H9 (cell line): ENCODE results near the gene F11. TPM values are rescaled to one million over a fixed set of nuclear protein-coding genes. Genes with fewer than 3 reads are reported as not detected.

ENCODE experiments used
- DNase-seq: peaks from one replicate; pipeline ENCODE4 v3.0.0-alpha.2; 2017
- H2AFZ ChIP-seq: one replicate; pipeline ENCODE4 v1.6.1; 2013; ENCODE audit warnings: mild to moderate bottlenecking, low read length, control low read depth, moderate library complexity
- H2AK5ac ChIP-seq: 2 replicates; pipeline ENCODE4 v1.6.1; 2013; ENCODE audit warnings: low read length, control low read depth, mixed read lengths; ENCODE audit not compliant: insufficient read length
- H2BK120ac ChIP-seq: one replicate; pipeline ENCODE4 v1.6.1; 2013; ENCODE audit warnings: low read depth, mild to moderate bottlenecking, low read length, control low read depth, inconsistent platforms; ENCODE audit not compliant: poor library complexity, severe bottlenecking
- H2BK12ac ChIP-seq: 2 replicates; pipeline ENCODE4 v1.6.1; 2013; ENCODE audit warnings: low read length, control low read depth, mixed read lengths, low read depth; ENCODE audit not compliant: insufficient read length
- H2BK15ac ChIP-seq: 2 replicates; pipeline ENCODE4 v1.6.1; 2013; ENCODE audit warnings: low read depth, low read length, control low read depth
- H2BK20ac ChIP-seq: one replicate; pipeline ENCODE4 v1.6.1; 2013; ENCODE audit warnings: low read depth, mild to moderate bottlenecking, low read length, control low read depth, inconsistent platforms; ENCODE audit not compliant: poor library complexity, severe bottlenecking
- H2BK5ac ChIP-seq: 2 replicates; pipeline ENCODE4 v1.6.1; 2013; ENCODE audit warnings: low read length, control low read depth, mixed read lengths; ENCODE audit not compliant: insufficient read length
- H3K14ac ChIP-seq: 2 replicates; pipeline ENCODE4 v1.6.1; 2013; ENCODE audit warnings: low read length, control low read depth; ENCODE audit not compliant: insufficient read depth
- H3K18ac ChIP-seq: 2 replicates; pipeline ENCODE4 v1.6.1; 2013; ENCODE audit warnings: low read depth, mild to moderate bottlenecking, mixed read lengths, low read length, control low read depth; ENCODE audit not compliant: insufficient read length
- H3K23ac ChIP-seq: 2 replicates; pipeline ENCODE4 v1.6.1; 2013; ENCODE audit warnings: low read length, control low read depth, mixed read lengths, low read depth; ENCODE audit not compliant: insufficient read length
- H3K23me2 ChIP-seq: 2 replicates; pipeline ENCODE4 v1.6.1; 2013; ENCODE audit warnings: low read depth, mild to moderate bottlenecking, mixed read lengths, low read length, control low read depth; ENCODE audit not compliant: insufficient read length, poor library complexity, severe bottlenecking
- H3K27ac ChIP-seq: 2 replicates; pipeline ENCODE4 v1.5.1; 2013; ENCODE audit warnings: low read length, control low read depth, mixed read lengths, low read depth; ENCODE audit not compliant: insufficient read length
- H3K27me3 ChIP-seq: 2 replicates; pipeline ENCODE4 v1.6.1; 2013; ENCODE audit warnings: low read length, control low read depth, inconsistent platforms; ENCODE audit not compliant: insufficient read depth
- H3K4ac ChIP-seq: 2 replicates; pipeline ENCODE4 v1.6.1; 2013; ENCODE audit warnings: low read depth, mild to moderate bottlenecking, control low read depth, inconsistent platforms, low read length, moderate library complexity
- H3K4me1 ChIP-seq: 2 replicates; pipeline ENCODE4 v1.6.1; 2013; ENCODE audit warnings: low read length, control low read depth, inconsistent platforms; ENCODE audit not compliant: insufficient read depth
- H3K4me2 ChIP-seq: 2 replicates; pipeline ENCODE4 v1.6.1; 2013; ENCODE audit warnings: low read length, control low read depth, mixed read lengths; ENCODE audit not compliant: insufficient read length, insufficient read depth
- H3K56ac ChIP-seq: 2 replicates; pipeline ENCODE4 v1.6.1; 2013; ENCODE audit warnings: low read depth, mild to moderate bottlenecking, mixed read lengths, low read length, control low read depth; ENCODE audit not compliant: insufficient read length
- H3K79me1 ChIP-seq: 2 replicates; pipeline ENCODE4 v1.6.1; 2013; ENCODE audit warnings: low read depth, mild to moderate bottlenecking, moderate library complexity, low read length, control low read depth, inconsistent platforms; ENCODE audit not compliant: insufficient read depth, poor library complexity, severe bottlenecking
- H3K79me2 ChIP-seq: 2 replicates; pipeline ENCODE4 v1.6.1; 2013; ENCODE audit warnings: low read length, control low read depth, inconsistent platforms; ENCODE audit not compliant: insufficient read depth
- H3K9ac ChIP-seq: 2 replicates; pipeline ENCODE4 v1.6.1; 2013; ENCODE audit warnings: low read length, control low read depth, mixed read lengths; ENCODE audit not compliant: insufficient read length; ENCODE audit errors: extremely low read depth
- H3K9me3 ChIP-seq: one replicate; pipeline ENCODE4 v1.6.1; 2013; ENCODE audit warnings: low read depth, low read length, inconsistent platforms; ENCODE audit not compliant: control insufficient read depth
- H3T11ph ChIP-seq: one replicate; pipeline ENCODE4 v1.6.1; 2013; ENCODE audit warnings: mild to moderate bottlenecking, low read length, control low read depth, inconsistent platforms
- H4K20me1 ChIP-seq: one replicate; pipeline ENCODE4 v1.6.1; 2013; ENCODE audit not compliant: control insufficient read depth, insufficient read length, insufficient read depth
- H4K5ac ChIP-seq: 2 replicates; pipeline ENCODE4 v1.6.1; 2013; ENCODE audit warnings: low read depth, mild to moderate bottlenecking, mixed read lengths, low read length, control low read depth; ENCODE audit not compliant: insufficient read length
- H4K8ac ChIP-seq: replicated peaks from 2 replicates; pipeline ENCODE4 v1.6.1; 2013; ENCODE audit warnings: low read length, control low read depth, mixed read lengths, low read depth; ENCODE audit not compliant: insufficient read length
- H4K91ac ChIP-seq: 2 replicates; pipeline ENCODE4 v1.6.1; 2013; ENCODE audit warnings: low read depth, mild to moderate bottlenecking, moderate library complexity, mixed read lengths, low read length, control low read depth; ENCODE audit not compliant: insufficient read length
- H3K27ac Mint-ChIP-seq, 3 experiments: 2 replicates in 2 of 3; 3 replicates in 1 of 3; pipeline ENCODE4 v1.8.0; 2020 to 2021; ENCODE audit warnings: mixed read lengths in 3 of 3, mild to moderate bottlenecking in 1 of 3, moderate library complexity in 1 of 3
- H3K27me3 Mint-ChIP-seq: 2 replicates; pipeline ENCODE4 v1.8.0; 2021; ENCODE audit warnings: low read depth, mild to moderate bottlenecking, moderate library complexity, mixed read lengths
- H3K36me3 Mint-ChIP-seq, 3 experiments: 2 replicates in 2 of 3; 3 replicates in 1 of 3; pipeline ENCODE4 v1.8.0; 2020 to 2021; ENCODE audit warnings: low read depth in 3 of 3, mixed read lengths in 3 of 3; ENCODE audit not compliant: insufficient read depth in 1 of 3
- H3K4me1 Mint-ChIP-seq, 2 experiments: 2 replicates each; pipeline ENCODE4 v1.8.0; 2020; ENCODE audit warnings: mixed read lengths in 2 of 2
- H3K4me3 Mint-ChIP-seq, 2 experiments: 2 replicates in 1 of 2; 3 replicates in 1 of 2; pipeline ENCODE4 v1.8.0; 2020 to 2021; ENCODE audit warnings: mild to moderate bottlenecking in 2 of 2, mixed read lengths in 2 of 2, moderate library complexity in 1 of 2
- H3K9me3 Mint-ChIP-seq, 2 experiments: 2 replicates in 1 of 2; 3 replicates in 1 of 2; pipeline ENCODE4 v1.8.0; 2020; ENCODE audit warnings: mild to moderate bottlenecking in 2 of 2, mixed read lengths in 2 of 2, moderate library complexity in 1 of 2
- CTCF ChIP-seq: fragments of 200-600 bp; sonication (generic); conservative IDR thresholded peaks from 3 replicates; pipeline ENCODE4 v1.8.0; 2021; ENCODE audit warnings: antibody characterized with exemption, mild to moderate bottlenecking
- WGBS: extraction: QIAGEN DNeasy Blood & Tissue Kit; methylation state at CpG from one replicate; pipeline ENCODE4 v1.1.7; 2013; ENCODE audit warnings: missing lambda C conversion rate, low lambda C conversion rate, mixed read lengths; ENCODE audit not compliant: insufficient read length; ENCODE audit errors: extremely low coverage; 5-methylcytosine and 5-hydroxymethylcytosine counted together
- total RNA-seq: library from RNA; stranded (reverse); gene quantifications from 2 replicates; pipeline ENCODE4 v1.2.1, GENCODE V29; 2021

Gene F11
- total RNA-seq, 1 experiment from 2014 or later = 0.50 TPM

- Histone ChIP-seq H3K23me2 (no peaks in the 10 kb centered on the region), H2BK20ac (no peak overlapping the region), H2BK5ac (no peak overlapping the region), H4K8ac (no peak overlapping the region), H3K9ac (no peak overlapping the region), H3K23ac (no peak overlapping the region), H3K4ac (no peak overlapping the region), H3K14ac (no peak overlapping the region), H3K27me3 (no peaks in the 10 kb centered on the region), H4K5ac (no peak overlapping the region), H3T11ph (no peak overlapping the region), H2AK5ac (no peak overlapping the region), H2BK12ac (no peak overlapping the region), H3K79me2 (no peaks in the 10 kb centered on the region), H2BK15ac (no peak overlapping the region), H3K9me3 (no peaks in the 10 kb centered on the region), H4K20me1 (no peaks in the 10 kb centered on the region), H3K56ac (no peak overlapping the region), H2AFZ (no peak overlapping the region), H3K18ac (no peak overlapping the region), H2BK120ac (no peak overlapping the region), H4K91ac (no peak overlapping the region), H3K4me2 (peak overlapping the region; percentile 39), H3K4me1 (no peaks in the 10 kb centered on the region; the same call in 1 of the 2 replicates), H3K27ac (no peak overlapping the region), H3K79me1 (no peaks in the 10 kb centered on the region)
- peak; percentile 50 for TF ChIP-seq CTCF
- Mint-ChIP-seq H3K27me3 (peaks cover 11% of the 10 kb centered on the region), H3K27ac (no peak overlapping the region; a peak in 1 of 7 replicates), H3K36me3 (no peaks in the 10 kb centered on the region; a peak in 1 of 7 replicates), H3K4me1 (peaks cover 6 to 22% of the 10 kb centered on the region in 2 experiments), H3K4me3 (peak overlapping the region; percentile 8 to 47; a peak in 3 of 5 replicates), H3K9me3 (peaks cover 3 to 4% of the 10 kb centered on the region in 2 experiments; a peak in 2 of 5 replicates)
- peak; percentile 56 for DNase-seq
- no CpG with 5 or more reads among the region's 39 CpGs for WGBS
These were observed 32.1 kb downstream of the F11 start for GRCh38 chr4:186298031-186298647.
